Measurements from ENCODE around the gene CASK. TPM values are rescaled to one million over a fixed set of nuclear protein-coding genes. Genes with fewer than 3 reads are reported as not detected.

The CASK gene
- total and polyA plus RNA-seq, 4 experiments from 2014 or later: 3.8 to 116 (median 68.6) TPM

GRCh38 chrX:41530085-41530484, 393.3 kb downstream of the CASK start:
- H3K9me3 Mint-ChIP-seq: no peaks in the 10 kb centered on the region
- peak overlapping the region in 2 of 7 donors; percentile 0 to 35 for H3K27ac Mint-ChIP-seq
- peaks cover 19 to 54% of the 10 kb centered on the region in 2 donors for H3K36me3 Mint-ChIP-seq
- H3K9me3 ChIP-seq (ENCODE audit: control insufficient read depth in 1 of 2, low read length in 2 of 2): no peaks in the 10 kb centered on the region
- peaks cover 4 to 9% (median 7%) of the 10 kb centered on the region in 4 donors for H3K4me1 Mint-ChIP-seq
- DNase-seq: no peak
- H3K27me3 ChIP-seq (ENCODE audit: insufficient read depth, low read length): no peaks in the 10 kb centered on the region
- ChIA-PET POLR2A (ENCODE audit: partially characterized antibody) (no interaction called here), CTCF (ENCODE audit: partially characterized antibody) (no interaction called here)
- peaks cover 28% of the 10 kb centered on the region for H3K36me3 ChIP-seq (ENCODE audit: insufficient read depth, low read length)
- H3K4me1 ChIP-seq (ENCODE audit: insufficient read depth, low read length): peaks cover 6% of the 10 kb centered on the region
- no peak overlapping the region for H3K27ac ChIP-seq (ENCODE audit: low read depth, low read length)
- H3K4me3 Mint-ChIP-seq: peak overlapping the region in 1 of 8 donors; percentile 22
- intact Hi-C loops (cut with micrococcal nuclease): loop anchor here (10.0 kb wide), 1 partner anchor 515 kb away; no protein-coding TSS in a partner anchor
- no peak overlapping the region for H3K4me3 ChIP-seq (ENCODE audit: low read length in 2 of 2)
- H3K27me3 Mint-ChIP-seq: no peaks in the 10 kb centered on the region

GRCh38 chrX:41529221-41529620, 394.1 kb downstream of the CASK start:
- Mint-ChIP-seq H3K27me3 (no peaks in the 10 kb centered on the region), H3K4me3 (no peak overlapping the region), H3K4me1 (peaks cover 4 to 9% (median 7%) of the 10 kb centered on the region in 4 donors), H3K9me3 (no peaks in the 10 kb centered on the region), H3K27ac (peak overlapping the region in 3 of 7 donors; percentile 11 to 81 (median 54)), H3K36me3 (peaks cover 19 to 56% of the 10 kb centered on the region in 2 donors)
- no peak overlapping the region for H3K4me3 ChIP-seq (ENCODE audit: low read length in 2 of 2)
- peaks cover 28% of the 10 kb centered on the region for H3K36me3 ChIP-seq (ENCODE audit: insufficient read depth, low read length)
- no peak overlapping the region for H3K27ac ChIP-seq (ENCODE audit: low read depth, low read length)
- H3K9me3 ChIP-seq (ENCODE audit: control insufficient read depth in 1 of 2, low read length in 2 of 2): no peaks in the 10 kb centered on the region
- CTCF ChIA-PET (ENCODE audit: partially characterized antibody): no interaction called here
- peaks cover 6% of the 10 kb centered on the region for H3K4me1 ChIP-seq (ENCODE audit: insufficient read depth, low read length)
- intact Hi-C loops (cut with micrococcal nuclease): no loop called here
- DNase-seq: no peak
- H3K27me3 ChIP-seq (ENCODE audit: insufficient read depth, low read length): no peaks in the 10 kb centered on the region
- POLR2A ChIA-PET (ENCODE audit: partially characterized antibody): interaction anchor here (0.6 to 0.9 kb wide), 2 partner anchors 86 to 108 kb away, joined by 3 read pairs; no protein-coding TSS in a partner anchor

- DNase-seq: no peak
- CTCF ChIA-PET (ENCODE audit: partially characterized antibody): interaction anchor here (1.1 kb wide), 1 partner anchor 275 kb away, joined by 3 read pairs; no protein-coding TSS in a partner anchor
- no peak overlapping the region for H3K4me3 Mint-ChIP-seq
- Histone ChIP-seq H3K4me1 (ENCODE audit: insufficient read depth, low read length) (peaks cover 6% of the 10 kb centered on the region), H3K9me3 (ENCODE audit: control insufficient read depth in 1 of 2, low read length in 2 of 2) (no peaks in the 10 kb centered on the region), H3K27me3 (ENCODE audit: insufficient read depth, low read length) (no peaks in the 10 kb centered on the region), H3K36me3 (ENCODE audit: insufficient read depth, low read length) (peaks cover 28% of the 10 kb centered on the region), H3K4me3 (ENCODE audit: low read length in 2 of 2) (no peak overlapping the region), H3K27ac (ENCODE audit: low read depth, low read length) (no peak overlapping the region)
- intact Hi-C loops (cut with micrococcal nuclease): no loop called here
- H3K27ac Mint-ChIP-seq: peak overlapping the region in 2 of 7 donors; percentile 11 to 54
- POLR2A ChIA-PET (ENCODE audit: partially characterized antibody): interaction anchor here (0.6 to 0.9 kb wide), 2 partner anchors 86 to 109 kb away, joined by 3 read pairs; no protein-coding TSS in a partner anchor
- H3K27me3 Mint-ChIP-seq: no peaks in the 10 kb centered on the region
- H3K4me1 Mint-ChIP-seq: peaks cover 4 to 9% (median 7%) of the 10 kb centered on the region in 4 donors
- H3K9me3 Mint-ChIP-seq: no peaks in the 10 kb centered on the region
- H3K36me3 Mint-ChIP-seq: peaks cover 19 to 58% of the 10 kb centered on the region in 2 donors
Measured at GRCh38 chrX:41528784-41529183, 394.6 kb downstream of the CASK start.

- peaks cover 6% of the 10 kb centered on the region for H3K4me1 ChIP-seq (ENCODE audit: insufficient read depth, low read length)
- H3K9me3 ChIP-seq (ENCODE audit: control insufficient read depth in 1 of 2, low read length in 2 of 2): no peaks in the 10 kb centered on the region
- Mint-ChIP-seq H3K9me3 (no peaks in the 10 kb centered on the region), H3K27me3 (no peaks in the 10 kb centered on the region), H3K27ac (peak overlapping the region; percentile 7 to 81 (median 39)), H3K36me3 (peaks cover 19 to 60% of the 10 kb centered on the region in 2 donors), H3K4me1 (peaks cover 4 to 9% (median 7%) of the 10 kb centered on the region in 4 donors), H3K4me3 (no peak overlapping the region)
- H3K27me3 ChIP-seq (ENCODE audit: insufficient read depth, low read length): no peaks in the 10 kb centered on the region
- H3K4me3 ChIP-seq (ENCODE audit: low read length in 2 of 2): no peak overlapping the region
- POLR2A ChIA-PET (ENCODE audit: partially characterized antibody): no interaction called here
- CTCF ChIA-PET (ENCODE audit: partially characterized antibody): no interaction called here
- intact Hi-C loops (cut with micrococcal nuclease): no loop called here
- no peak overlapping the region for H3K27ac ChIP-seq (ENCODE audit: low read depth, low read length)
- no peak for DNase-seq
- peaks cover 28% of the 10 kb centered on the region for H3K36me3 ChIP-seq (ENCODE audit: insufficient read depth, low read length)
Measured at GRCh38 chrX:41526925-41527324, 396.4 kb downstream of the CASK start.

GRCh38 chrX:41526271-41526670, 397.1 kb downstream of the CASK start:
- H3K4me1 Mint-ChIP-seq: peaks cover 4 to 9% (median 7%) of the 10 kb centered on the region in 4 donors
- H3K4me3 ChIP-seq (ENCODE audit: low read length in 2 of 2): no peak overlapping the region
- H3K4me3 Mint-ChIP-seq: no peak overlapping the region
- intact Hi-C loops (cut with micrococcal nuclease): no loop called here
- no peaks in the 10 kb centered on the region for H3K9me3 Mint-ChIP-seq
- peaks cover 18 to 63% of the 10 kb centered on the region in 2 donors for H3K36me3 Mint-ChIP-seq
- peak overlapping the region in 3 of 7 donors; percentile 32 to 67 (median 57) for H3K27ac Mint-ChIP-seq
- no peak for DNase-seq
- H3K4me1 ChIP-seq (ENCODE audit: insufficient read depth, low read length): peaks cover 6% of the 10 kb centered on the region
- H3K27me3 ChIP-seq (ENCODE audit: insufficient read depth, low read length): no peaks in the 10 kb centered on the region
- H3K9me3 ChIP-seq (ENCODE audit: control insufficient read depth in 1 of 2, low read length in 2 of 2): no peaks in the 10 kb centered on the region
- no peaks in the 10 kb centered on the region for H3K27me3 Mint-ChIP-seq
- ChIA-PET CTCF (ENCODE audit: partially characterized antibody) (no interaction called here), POLR2A (ENCODE audit: partially characterized antibody) (no interaction called here)
- no peak overlapping the region for H3K27ac ChIP-seq (ENCODE audit: low read depth, low read length)
- H3K36me3 ChIP-seq (ENCODE audit: insufficient read depth, low read length): peaks cover 26% of the 10 kb centered on the region

- Histone ChIP-seq H3K4me1 (ENCODE audit: insufficient read depth, low read length) (peaks cover 20% of the 10 kb centered on the region), H3K27me3 (ENCODE audit: insufficient read depth, low read length) (no peaks in the 10 kb centered on the region), H3K9me3 (ENCODE audit: control insufficient read depth in 1 of 2, low read length in 2 of 2) (no peaks in the 10 kb centered on the region), H3K4me3 (ENCODE audit: low read length in 2 of 2) (no peak overlapping the region), H3K36me3 (ENCODE audit: insufficient read depth, low read length) (peaks cover 4% of the 10 kb centered on the region), H3K27ac (ENCODE audit: low read depth, low read length) (no peak overlapping the region)
- H3K27ac Mint-ChIP-seq: peak overlapping the region in 3 of 7 donors; percentile 2 to 61 (median 8)
- intact Hi-C loops (cut with micrococcal nuclease): no loop called here
- POLR2A ChIA-PET (ENCODE audit: partially characterized antibody): no interaction called here
- no peaks in the 10 kb centered on the region for H3K9me3 Mint-ChIP-seq
- no peak for DNase-seq
- peaks cover 0 to 49% of the 10 kb centered on the region in 2 donors for H3K36me3 Mint-ChIP-seq
- no peaks in the 10 kb centered on the region for H3K27me3 Mint-ChIP-seq
- no peak overlapping the region for H3K4me3 Mint-ChIP-seq
- CTCF ChIA-PET (ENCODE audit: partially characterized antibody): no interaction called here
- H3K4me1 Mint-ChIP-seq: peaks cover 13 to 20% (median 15%) of the 10 kb centered on the region in 4 donors
Measured at GRCh38 chrX:41522671-41523070, 400.7 kb downstream of the CASK start.

GRCh38 chrX:41522081-41522480, 401.3 kb downstream of the CASK start:
- CTCF ChIA-PET (ENCODE audit: partially characterized antibody): no interaction called here
- H3K36me3 Mint-ChIP-seq: peaks cover 0 to 44% of the 10 kb centered on the region in 2 donors
- no peaks in the 10 kb centered on the region for H3K36me3 ChIP-seq (ENCODE audit: insufficient read depth, low read length)

More at GRCh38 chrX:41522081-41522480, 401.3 kb downstream of the CASK start:
- H3K9me3 Mint-ChIP-seq: no peaks in the 10 kb centered on the region
- intact Hi-C loops (cut with micrococcal nuclease): no loop called here
- H3K27me3 Mint-ChIP-seq: no peaks in the 10 kb centered on the region
- Histone ChIP-seq H3K9me3 (ENCODE audit: control insufficient read depth in 1 of 2, low read length in 2 of 2) (no peaks in the 10 kb centered on the region), H3K4me1 (ENCODE audit: insufficient read depth, low read length) (peaks cover 15% of the 10 kb centered on the region), H3K4me3 (ENCODE audit: low read length in 2 of 2) (no peak overlapping the region), H3K27ac (ENCODE audit: low read depth, low read length) (no peak overlapping the region), H3K27me3 (ENCODE audit: insufficient read depth, low read length) (no peaks in the 10 kb centered on the region)
- POLR2A ChIA-PET (ENCODE audit: partially characterized antibody): no interaction called here
- H3K27ac Mint-ChIP-seq: no peak overlapping the region
- H3K4me1 Mint-ChIP-seq: peaks cover 14 to 23% (median 17%) of the 10 kb centered on the region in 4 donors
- DNase-seq: no peak
- no peak overlapping the region for H3K4me3 Mint-ChIP-seq
